GM10847 (cell line): ENCODE data around the gene KAZN.

Experiments
- POLR2A ChIP-seq: IDR thresholded peaks from 2 replicates; pipeline ENCODE4 v1.6.1; 2011; ENCODE audit not compliant: insufficient read length; ENCODE audit errors: extremely low read depth

Gene KAZN

DNA sequence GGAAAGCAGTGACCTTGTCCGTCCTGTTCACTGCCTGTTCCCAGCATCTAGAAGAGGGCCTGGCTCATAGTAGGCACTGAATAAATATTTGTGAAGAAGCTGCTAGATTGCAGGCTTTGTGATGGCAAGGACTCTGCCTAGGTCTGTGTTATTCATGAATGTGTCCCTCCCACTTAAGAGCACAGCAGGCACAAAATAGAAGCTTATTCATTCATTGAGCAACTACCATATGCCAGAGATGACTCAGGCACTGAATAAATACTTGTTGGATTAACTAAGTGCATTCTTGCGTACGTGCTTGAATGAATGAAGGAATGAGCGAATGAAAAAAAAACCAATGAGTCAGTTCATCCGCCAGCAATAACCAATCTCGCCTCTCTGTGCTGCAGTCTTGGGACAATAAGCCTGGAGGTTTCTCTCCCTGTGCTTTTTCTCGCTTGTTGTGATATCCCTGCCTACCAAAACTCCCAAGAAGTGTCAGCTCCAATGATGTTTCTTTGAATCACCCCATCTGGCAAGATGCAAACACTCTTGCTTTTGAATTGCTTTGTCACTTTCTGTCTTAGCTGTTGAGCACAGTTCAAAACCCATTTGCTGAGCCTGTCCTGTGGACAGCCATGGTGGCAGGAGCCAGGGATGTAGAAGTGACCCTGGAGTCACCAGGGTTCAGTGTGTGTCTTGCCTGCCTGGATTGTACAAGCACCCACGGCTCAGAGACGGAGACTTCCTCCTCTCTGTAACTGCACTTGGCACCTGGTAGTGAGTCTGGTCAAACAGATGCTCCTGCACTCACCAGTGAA is 143.9 kb downstream of the KAZN start:
- no peak for TF ChIP-seq POLR2A

DNA sequence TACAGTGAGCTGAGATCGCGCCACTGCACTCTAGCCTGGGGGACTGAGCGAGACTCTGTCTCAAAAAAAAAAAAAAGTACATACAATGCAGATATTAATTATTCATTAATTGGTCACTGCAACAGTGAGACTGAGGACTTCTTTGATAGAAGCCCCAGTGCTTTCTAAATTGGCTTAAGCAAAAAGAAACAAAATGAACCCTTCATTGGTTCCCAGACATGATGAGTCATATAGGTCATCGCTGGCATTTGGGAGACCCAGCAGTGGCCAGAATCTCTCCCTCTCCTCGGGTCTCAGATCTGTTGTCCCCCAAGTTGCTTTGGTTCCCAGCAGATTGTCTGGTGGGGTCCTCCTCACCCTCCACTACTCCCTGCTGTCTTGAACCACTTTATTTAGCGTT is 144.9 kb downstream of the KAZN start:
- TF ChIP-seq POLR2A = no peak

DNA sequence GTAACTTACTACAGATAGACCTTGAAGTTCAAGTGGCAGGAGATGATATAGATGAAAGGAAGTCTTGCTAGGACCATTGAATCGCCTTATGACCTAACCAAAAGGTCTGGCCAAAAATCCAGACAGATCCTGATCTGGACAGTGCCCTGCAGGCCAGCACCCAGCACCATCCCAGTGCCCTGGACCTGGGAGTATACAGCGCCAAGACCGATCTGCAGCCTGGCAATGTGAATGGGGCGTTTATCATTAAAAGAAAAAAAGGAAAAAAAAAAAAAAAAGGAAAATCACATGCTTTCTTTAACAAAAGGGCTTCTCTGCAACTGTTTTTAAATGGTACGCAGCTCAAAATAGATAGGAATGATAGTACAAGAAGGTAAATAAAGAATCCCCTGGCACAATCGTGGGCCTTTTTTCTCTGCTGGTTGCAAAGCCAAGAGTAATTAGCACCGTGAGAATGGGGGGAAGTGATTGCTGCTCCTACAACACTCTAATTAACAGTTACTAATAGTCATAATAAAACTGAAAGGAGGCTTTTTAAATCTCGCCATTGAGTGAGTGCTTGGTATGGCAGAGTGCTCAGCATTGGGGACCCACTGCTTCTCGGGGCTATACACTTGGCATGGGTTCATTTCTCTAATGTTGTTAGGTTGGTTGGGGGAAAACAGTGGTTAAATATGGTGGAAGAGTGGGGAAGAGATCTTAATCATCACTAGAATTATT is 146.7 kb downstream of the KAZN start:
- no peak for TF ChIP-seq POLR2A

DNA sequence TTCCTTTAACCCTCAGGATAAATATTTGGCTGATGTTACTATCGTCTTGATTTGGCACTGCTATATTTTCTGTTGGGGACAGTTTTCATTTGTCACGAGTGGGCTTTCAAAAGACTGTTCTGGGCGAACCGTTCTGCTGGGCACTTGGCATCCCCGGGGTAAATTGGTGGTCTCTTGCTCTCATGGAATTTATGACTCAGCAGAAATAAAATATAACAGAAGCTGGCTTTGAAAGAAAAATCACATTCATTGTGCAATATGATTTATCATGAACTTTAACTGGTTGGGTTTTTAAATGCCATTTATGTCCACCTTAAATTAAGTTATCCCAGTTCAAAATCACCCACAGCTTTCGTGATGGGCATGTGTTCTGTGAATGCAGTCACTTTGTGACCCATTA is 147.3 kb downstream of the KAZN start:
- no peak for TF ChIP-seq POLR2A

DNA sequence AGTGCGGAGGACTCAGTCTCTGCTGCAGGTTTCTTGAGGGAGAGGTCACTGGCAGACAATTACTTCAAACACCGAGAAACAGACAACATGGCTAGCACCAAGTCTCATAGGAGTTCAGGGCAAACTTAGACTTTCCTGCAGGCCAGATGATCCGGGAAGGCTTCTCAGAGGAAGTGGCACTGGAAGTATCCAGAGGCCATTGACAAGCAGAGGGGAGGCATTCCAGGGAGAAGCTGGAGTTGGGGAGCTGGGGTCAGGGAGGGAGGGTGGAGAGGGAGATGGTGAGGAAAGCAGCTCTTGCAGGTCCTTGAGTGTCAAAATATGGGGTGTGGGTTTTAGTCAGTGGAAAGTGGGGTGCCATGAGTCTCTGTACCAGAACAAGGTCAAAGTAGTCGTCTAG is 147.9 kb downstream of the KAZN start:
- TF ChIP-seq POLR2A = no peak

DNA sequence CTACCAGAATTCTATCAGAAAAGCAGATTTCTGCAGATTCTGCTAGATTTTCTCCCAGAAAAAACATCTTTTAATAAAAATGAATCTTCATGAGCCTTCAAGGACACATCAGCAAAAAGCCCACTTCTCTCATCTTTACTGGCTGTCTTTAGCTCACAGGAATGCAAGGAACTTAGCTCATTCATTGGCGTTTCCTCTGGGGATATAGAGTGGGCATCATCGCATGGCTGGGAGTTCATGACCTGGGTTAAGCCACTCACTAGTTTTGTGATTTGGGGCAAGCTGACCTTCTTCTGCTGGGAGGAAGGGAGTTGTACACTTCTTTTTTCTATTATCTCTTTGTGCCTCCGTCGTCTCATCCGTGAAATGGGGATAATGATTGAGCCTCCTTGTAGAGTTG is 149.7 kb downstream of the KAZN start:
- TF ChIP-seq POLR2A = no peak

DNA sequence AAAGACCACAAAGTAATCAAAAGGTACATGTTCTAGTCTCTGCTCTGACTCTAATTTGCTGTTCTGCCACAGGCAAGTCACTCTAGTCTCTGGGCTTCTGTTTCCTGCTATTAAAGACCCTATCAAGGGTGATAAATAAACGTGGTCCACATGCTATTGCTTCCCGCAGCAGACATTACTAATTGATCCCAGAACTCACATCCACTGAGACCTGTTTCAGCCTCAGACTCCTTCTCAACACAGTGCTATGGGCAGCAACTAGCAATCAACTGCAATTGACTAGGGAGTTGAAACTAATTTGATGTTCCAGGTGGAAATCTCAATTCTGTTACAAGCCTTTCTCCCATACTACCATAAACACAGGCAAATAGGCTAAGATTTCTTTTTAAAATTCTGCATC is 150.5 kb downstream of the KAZN start:
- no peak for TF ChIP-seq POLR2A

DNA sequence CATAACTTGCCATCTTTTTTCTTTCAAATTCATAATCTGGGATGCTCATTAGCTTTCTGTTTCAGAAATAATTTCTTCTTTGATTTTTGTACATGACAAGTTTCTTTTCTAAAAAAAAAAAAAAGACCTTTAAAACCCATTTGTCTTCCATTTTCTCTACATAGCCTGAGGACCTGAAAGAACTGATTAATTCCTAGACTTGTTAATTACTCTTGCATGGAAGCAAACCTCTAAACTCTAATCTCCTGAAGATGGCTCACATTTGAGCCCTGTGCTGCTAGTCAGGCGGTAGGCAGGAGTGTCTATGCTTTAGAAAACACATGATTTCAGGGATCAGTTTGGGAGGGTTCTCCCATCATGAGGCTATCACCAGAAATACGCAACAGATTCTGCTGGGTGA is 152.0 kb downstream of the KAZN start:
- no peak for TF ChIP-seq POLR2A

DNA sequence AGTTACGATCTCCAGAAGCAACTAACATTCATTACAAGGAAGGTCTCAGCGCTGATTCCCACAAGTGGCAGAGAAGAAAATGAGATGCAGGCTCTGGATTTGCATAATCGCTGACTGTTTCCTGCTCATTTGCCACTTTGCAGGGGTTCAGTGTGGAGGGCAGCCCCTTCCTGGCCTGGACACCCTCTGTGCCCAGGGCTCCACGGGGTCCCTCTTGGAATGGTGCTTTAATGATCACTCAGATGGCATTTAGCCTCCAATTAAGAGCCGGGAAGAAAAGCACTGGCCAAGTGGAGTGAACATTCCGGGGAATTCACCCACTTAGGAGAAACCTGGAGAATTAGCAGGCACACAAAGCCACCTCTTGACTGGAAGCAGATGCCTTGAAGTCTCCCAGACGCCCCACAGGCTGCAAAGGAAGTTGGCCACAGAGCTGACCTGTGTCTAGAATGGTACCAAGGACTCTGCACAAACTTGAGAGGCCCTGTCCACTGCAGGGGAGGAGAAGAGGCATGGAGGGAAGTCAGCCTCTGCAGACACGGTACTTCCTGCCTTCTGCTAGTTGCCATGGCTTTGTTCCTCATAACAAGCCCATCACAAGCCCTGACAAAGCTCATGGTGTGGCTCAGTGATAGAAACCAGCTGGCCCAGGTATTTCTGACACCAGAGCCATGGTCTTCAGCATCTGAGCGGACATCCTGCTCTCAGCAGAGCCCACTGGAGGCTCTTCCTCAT is 157.2 kb downstream of the KAZN start:
- TF ChIP-seq POLR2A = no peak

DNA sequence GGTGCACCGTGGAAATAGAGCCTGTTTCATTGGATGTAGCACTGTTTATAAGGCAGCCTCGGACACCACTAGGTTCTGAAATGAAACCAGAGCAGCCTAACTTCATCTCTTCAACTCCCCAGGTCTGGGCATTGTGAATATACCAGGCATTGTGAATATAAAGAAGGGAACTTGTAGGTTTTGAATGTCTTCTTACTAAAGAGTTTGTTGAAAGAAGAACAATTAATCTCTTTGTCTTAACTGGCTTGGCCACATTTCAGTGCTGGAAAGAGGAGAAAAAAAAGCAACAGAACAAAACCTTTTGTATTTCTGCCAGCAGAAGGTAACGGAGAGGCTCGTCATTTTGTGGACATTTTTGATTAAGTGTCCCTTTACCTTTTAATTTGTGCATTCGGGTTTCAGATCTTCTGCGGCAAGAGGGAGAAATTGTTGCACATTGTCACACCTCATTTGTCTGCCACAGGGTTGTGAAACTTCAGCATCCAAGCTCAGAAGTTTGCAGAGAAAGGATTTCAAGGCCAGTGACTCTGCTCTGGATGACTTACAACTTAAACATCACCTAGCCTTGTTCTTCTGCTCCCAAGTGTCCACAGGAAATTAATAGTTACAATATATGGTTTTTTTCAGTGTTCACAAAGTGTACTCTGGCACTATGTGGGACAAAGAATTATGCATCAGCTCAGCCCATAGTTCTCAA is 158.3 kb downstream of the KAZN start:
- TF ChIP-seq POLR2A = no peak

DNA sequence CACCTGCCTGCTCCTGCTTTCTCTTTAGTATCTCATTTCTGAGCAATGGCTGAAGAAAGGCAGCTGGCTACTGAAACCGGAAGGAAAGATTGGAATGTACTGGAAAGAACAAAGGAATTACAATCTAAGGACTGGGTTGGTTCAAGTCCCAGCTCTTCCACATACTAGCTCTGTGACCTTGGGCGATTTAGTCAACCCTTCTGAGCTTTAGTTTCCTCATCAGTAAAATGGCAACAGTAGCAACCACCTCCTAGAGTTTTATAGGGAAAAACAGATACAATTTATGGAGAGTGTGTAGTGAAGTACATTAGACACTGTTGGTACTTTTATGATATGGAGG is 158.8 kb downstream of the KAZN start:
- TF ChIP-seq POLR2A = no peak

DNA sequence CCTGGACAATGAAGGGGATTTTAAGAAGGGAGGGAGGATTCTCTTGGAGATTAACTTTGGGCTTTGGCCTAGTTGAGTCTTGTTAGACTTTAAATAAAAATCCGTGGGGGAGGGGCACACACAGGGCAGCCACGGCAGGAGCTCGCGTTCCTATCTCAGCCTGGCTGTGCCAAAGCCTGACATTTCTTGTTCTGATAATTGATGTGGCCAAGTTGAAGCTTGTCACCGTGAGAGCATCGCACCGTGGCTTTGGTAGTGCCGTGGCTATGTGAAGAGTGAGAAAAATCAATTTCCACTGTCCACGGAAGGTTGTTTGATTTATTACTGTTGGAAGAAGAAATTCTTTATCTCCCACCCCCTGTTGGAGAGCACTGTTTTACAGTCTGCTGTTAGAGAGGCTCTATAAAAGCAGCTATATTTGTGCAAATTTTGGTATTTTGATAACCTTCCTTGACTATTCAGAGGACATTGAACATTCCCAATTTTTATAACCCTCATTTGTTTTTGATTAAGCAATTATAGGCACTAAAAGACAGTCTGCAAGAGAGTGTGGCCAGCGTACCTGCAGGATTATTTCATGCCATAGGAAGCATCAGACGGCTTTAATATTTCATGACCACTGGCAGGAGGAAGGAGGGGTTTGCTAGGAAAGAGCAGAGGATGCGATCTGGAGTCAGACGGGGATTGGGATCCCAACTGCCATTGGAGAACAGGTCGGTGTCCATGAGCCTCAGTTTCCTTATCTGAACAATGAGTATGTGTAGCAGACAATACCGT is 160.7 kb downstream of the KAZN start:
- TF ChIP-seq POLR2A = no peak

DNA sequence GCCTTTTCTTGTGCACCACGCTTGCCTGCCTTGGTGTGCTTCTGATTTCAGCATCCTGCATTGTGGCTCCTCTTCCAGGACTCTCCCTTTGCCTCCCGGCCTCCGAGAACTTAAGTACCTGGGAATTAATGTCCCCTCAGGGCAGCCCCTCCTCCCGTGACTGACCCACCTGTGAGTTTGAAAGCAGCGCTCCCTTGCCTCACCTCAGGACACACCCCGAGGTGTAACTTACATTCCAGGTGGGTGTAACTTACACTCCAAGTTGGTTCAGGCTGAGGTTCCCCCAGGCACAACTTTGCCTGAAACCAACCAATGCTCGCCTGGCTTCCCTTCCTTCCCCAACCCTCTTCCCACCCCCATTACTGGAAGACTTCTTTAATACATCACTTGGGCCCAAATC is 161.4 kb downstream of the KAZN start:
- no peak for TF ChIP-seq POLR2A

DNA sequence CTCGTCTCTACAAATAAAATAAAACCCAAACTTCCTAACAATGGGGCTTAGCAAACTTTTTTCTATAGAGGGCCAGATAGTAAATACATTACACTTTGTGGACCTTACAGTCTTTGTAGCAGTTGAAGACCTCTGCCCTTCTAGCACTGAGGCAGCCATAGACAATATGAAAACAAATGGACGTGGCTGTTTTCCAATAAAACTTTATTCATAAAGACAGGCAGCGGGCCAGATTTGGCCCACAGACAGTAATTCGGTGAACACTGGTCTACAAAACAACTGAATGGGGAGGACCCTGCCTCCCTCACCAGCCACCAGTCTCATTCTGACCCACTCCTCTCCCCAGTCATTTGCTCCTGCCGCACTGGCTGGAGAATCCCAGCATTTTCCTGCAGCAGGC is 162.3 kb downstream of the KAZN start:
- no peak for TF ChIP-seq POLR2A
